Measurements from ENCODE around the gene CTIF.
"Not testable (repeated sequence)": the region's sequence is repeated elsewhere in the genome, so short reads cannot be mapped to it uniquely, and the experiment has no call there.

The CTIF gene

GRCh38 chr18:48649231-48649630 lies 110.4 kb downstream of the CTIF start:
- DNase-seq: no peak

- not testable (repeated sequence) for DNase-seq
Measured at GRCh38 chr18:48654591-48654990, 115.8 kb downstream of the CTIF start.

GRCh38 chr18:48655508-48655907 lies 116.7 kb downstream of the CTIF start:
- DNase-seq: no peak

- no peak for DNase-seq
Measured at GRCh38 chr18:48656176-48656575, 117.3 kb downstream of the CTIF start.

GRCh38 chr18:48656582-48656981 lies 117.8 kb downstream of the CTIF start:
- no peak for DNase-seq

GRCh38 chr18:48657447-48658120 lies 118.8 kb downstream of the CTIF start:
- DNase-seq: no peak

GRCh38 chr18:48658721-48659120 lies 119.9 kb downstream of the CTIF start:
- DNase-seq: no peak

GRCh38 chr18:48659188-48660009 lies 120.6 kb downstream of the CTIF start:
- DNase-seq: no peak

- DNase-seq: no peak
Measured at GRCh38 chr18:48660346-48661228, 121.8 kb downstream of the CTIF start.

- DNase-seq: no peak
Measured at GRCh38 chr18:48661421-48661820, 122.6 kb downstream of the CTIF start.

GRCh38 chr18:48662011-48662661 lies 123.3 kb downstream of the CTIF start:
- no peak for DNase-seq

- no peak for DNase-seq
Measured at GRCh38 chr18:48663096-48663930, 124.5 kb downstream of the CTIF start.

- no peak for DNase-seq
Measured at GRCh38 chr18:48663931-48664847, 125.4 kb downstream of the CTIF start.

GRCh38 chr18:48665654-48666053 lies 126.8 kb downstream of the CTIF start:
- DNase-seq: no peak

- no peak for DNase-seq
Measured at GRCh38 chr18:48666613-48667012, 127.8 kb downstream of the CTIF start.

GRCh38 chr18:48667276-48668254 lies 128.7 kb downstream of the CTIF start:
- peak in 1 of 2 experiments; percentile 14 for DNase-seq

- DNase-seq: no peak
Measured at GRCh38 chr18:48668466-48669179, 129.8 kb downstream of the CTIF start.

- DNase-seq: no peak
Measured at GRCh38 chr18:48669180-48669675, 130.4 kb downstream of the CTIF start.
